ENCODE data around the gene FAM76B. TPM values are rescaled to one million over a fixed set of nuclear protein-coding genes. Genes with fewer than 3 reads are reported as not detected.

The FAM76B gene
- total RNA-seq, 1 donor from 2014 or later = 14.6 TPM

DNA sequence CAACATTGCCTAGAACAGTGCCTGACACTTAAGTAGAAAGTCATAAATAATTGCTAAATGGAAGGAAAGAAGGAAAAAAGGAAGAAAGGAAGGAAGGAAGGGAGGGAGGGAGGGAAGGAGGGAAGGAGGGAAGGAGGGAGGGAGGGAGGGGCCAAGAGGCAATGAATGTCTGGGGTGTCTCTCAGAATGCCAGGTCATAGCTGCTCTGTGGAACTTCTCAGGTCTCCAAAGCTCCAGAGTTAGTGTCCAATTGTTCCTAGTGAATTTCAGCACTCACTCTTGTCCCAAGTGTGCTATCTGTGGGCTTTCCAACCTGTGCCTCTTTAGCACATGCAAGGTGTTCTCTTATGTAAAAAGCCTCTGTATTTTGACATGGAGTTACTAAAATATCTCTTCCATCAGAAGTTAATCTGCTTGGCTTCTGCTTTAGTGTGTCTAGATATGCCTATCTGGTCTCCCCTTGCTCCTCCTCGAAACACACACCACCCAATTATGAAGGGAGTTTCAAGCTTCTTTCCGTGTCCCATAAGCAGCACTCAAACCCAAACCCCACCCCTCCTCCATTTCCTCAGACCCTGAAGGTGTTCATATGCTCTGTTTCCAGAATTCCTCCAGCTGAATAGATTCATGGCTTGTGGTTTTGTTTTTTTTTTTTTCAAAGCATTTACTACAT lies 56.5 kb downstream of the FAM76B start:
- DNase-seq (ENCODE audit: low spot score) = no peak

DNA sequence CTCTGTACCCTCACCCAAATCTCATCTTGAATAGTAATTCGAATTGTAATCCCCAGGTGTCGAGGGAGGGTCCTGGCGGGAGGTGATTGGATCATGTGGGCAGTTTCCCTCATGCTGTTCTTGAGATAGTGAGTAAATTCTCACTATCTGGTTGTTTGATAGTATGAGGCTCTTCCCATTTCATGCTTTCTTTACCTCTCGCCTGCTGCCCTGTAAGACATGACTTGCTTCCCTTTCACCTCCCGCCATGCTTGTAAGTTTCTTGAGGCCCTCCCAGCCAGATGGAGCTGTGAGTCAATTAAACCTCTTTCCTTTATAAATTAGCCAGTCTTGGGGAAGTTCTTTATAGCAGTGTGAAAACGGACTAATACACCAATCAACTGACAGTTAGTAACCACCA lies 60.1 kb downstream of the FAM76B start:
- DNase-seq (ENCODE audit: low spot score) = no peak

- no peak for DNase-seq (ENCODE audit: low spot score)
Measured at GRCh38 chr11:95728790-95729189, 60.8 kb downstream of the FAM76B start.

DNA sequence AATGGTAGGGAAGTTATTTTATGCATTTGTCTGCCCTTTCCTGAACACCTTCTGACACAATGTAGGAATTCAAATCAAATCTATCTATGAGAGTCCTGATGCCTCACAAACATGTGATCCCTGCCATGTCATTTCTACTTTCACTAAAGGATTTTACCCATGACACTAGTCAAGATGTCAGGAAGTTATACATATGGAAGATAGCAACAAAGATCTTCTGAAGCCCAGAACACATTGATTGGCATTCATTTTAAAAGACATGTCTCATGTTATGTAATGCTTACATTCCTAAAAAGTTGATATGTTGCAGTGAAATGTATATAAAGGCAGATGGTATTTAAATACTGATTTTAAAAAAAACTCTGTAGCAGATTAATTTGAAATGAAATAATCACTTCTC lies 61.5 kb downstream of the FAM76B start:
- DNase-seq (ENCODE audit: low spot score) = no peak

DNA sequence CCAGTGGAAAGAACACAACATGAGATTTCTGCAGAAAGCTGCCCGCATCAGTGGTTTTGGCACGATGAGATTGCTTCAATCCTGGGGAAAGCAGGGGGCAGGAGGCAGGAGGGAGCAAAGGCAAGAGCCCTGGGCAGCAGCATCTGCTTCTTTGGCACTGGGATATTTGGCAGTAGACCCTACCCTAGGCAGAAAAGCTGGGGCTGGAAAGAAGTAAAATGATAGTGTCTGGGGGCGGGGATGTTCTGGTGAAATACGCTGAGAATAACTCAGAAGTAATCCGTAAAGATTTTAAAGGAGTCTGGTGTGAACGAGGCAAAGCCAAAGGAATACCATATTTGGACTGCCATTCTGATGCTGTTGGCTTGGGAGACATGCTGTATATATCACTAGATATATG lies 62.0 kb downstream of the FAM76B start:
- no peak for DNase-seq (ENCODE audit: low spot score)

- DNase-seq (ENCODE audit: low spot score) = no peak
Measured at GRCh38 chr11:95727111-95727510, 62.5 kb downstream of the FAM76B start.

- no peak for DNase-seq (ENCODE audit: low spot score)
Measured at GRCh38 chr11:95725196-95725595, 64.4 kb downstream of the FAM76B start.

GRCh38 chr11:95723361-95723942 lies 66.1 kb downstream of the FAM76B start:
- no peak for DNase-seq (ENCODE audit: low spot score)

- DNase-seq (ENCODE audit: low spot score) = no peak
Measured at GRCh38 chr11:95720195-95720594, 69.4 kb downstream of the FAM76B start.

Other genes with a start within 250 kb of the FAM76B start
- 20.7 TPM for gene CEP57, start 716 bp upstream of the FAM76B start, total RNA-seq
- gene MTMR2, start 134.3 kb upstream of the FAM76B start, total RNA-seq = 32.4 TPM

Measured in mesenteric fat pad (tissue), 1 donor.